H1 (cell line): ENCODE measurements around the gene CLDND1. TPM values are rescaled to one million over a fixed set of nuclear protein-coding genes. Genes with fewer than 3 reads are reported as not detected.

ENCODE experiments used
- CTCF ChIA-PET: fragments of 300-600 bp; sonication (Branson Sonifier 250); formaldehyde crosslinking; loops from one replicate; lab custom pipeline; 2021; ENCODE audit not compliant: partially characterized antibody; lab: Charles Lee
- POLR2A ChIA-PET: fragments of 300-600 bp; sonication (Branson Sonifier 250); formaldehyde crosslinking; loops from one replicate; lab custom pipeline; 2021; ENCODE audit warnings: inconsistent platforms; ENCODE audit not compliant: partially characterized antibody; lab: Charles Lee
- DNase-seq, 2 experiments: peaks; one replicate each; pipeline versions ENCODE4 v3.0.0 to v3.0.0-alpha.2; 2010 to 2022; ENCODE audit warnings: low spot score in 2 of 2, low read depth in 1 of 2, mixed read lengths in 1 of 2
- FAIRE-seq: peaks from 2 replicates; lab custom pipeline; 2011; peaks lifted over from hg19 to GRCh38; lab: Jason Lieb, UNC
- H2AFZ ChIP-seq: 2 replicates; pipeline ENCODE4 v1.8.1; 2012; ENCODE audit warnings: low read length, inconsistent platforms
- H2AK5ac ChIP-seq: 2 replicates; pipeline ENCODE4 v1.6.1; 2013; ENCODE audit warnings: low read depth, low read length
- H2BK120ac ChIP-seq: replicated peaks from 2 replicates; pipeline ENCODE3; 2013; ENCODE audit warnings: low read depth, low read length, inconsistent platforms
- H2BK12ac ChIP-seq: 2 replicates; pipeline ENCODE4 v1.6.1; 2013; ENCODE audit warnings: low read depth, low read length
- H2BK15ac ChIP-seq: 2 replicates; pipeline ENCODE4 v1.6.1; 2013; ENCODE audit warnings: low read length
- H2BK20ac ChIP-seq: 2 replicates; pipeline ENCODE4 v1.6.1; 2013; ENCODE audit warnings: low read length
- H2BK5ac ChIP-seq: 2 replicates; pipeline ENCODE4 v1.6.1; 2013; ENCODE audit warnings: low read depth, low read length
- H3K14ac ChIP-seq: 2 replicates; pipeline ENCODE4 v1.6.1; 2013; ENCODE audit warnings: inconsistent platforms; ENCODE audit not compliant: insufficient read length
- H3K18ac ChIP-seq: 2 replicates; pipeline ENCODE4 v1.6.1; 2013; ENCODE audit warnings: low read length; ENCODE audit errors: extremely low read depth
- H3K23ac ChIP-seq: 2 replicates; pipeline ENCODE4 v1.6.1; 2013; ENCODE audit warnings: inconsistent platforms; ENCODE audit not compliant: insufficient read length
- H3K23me2 ChIP-seq: 2 replicates; pipeline ENCODE4 v1.6.1; 2013; ENCODE audit warnings: low read depth, low read length
- H3K27ac ChIP-seq: 2 replicates; pipeline ENCODE4 v1.6.1; 2011; ENCODE audit warnings: low read depth, low read length, inconsistent platforms
- H3K27me3 ChIP-seq, 4 experiments: replicated peaks in 1 of 4; 1 replicate in 1 of 4; 2 replicates in 3 of 4; pipeline versions ENCODE4 v1.6.1 to v1.8.1; 2011 to 2013; ENCODE audit warnings: low read length in 3 of 4, mild to moderate bottlenecking in 3 of 4, inconsistent platforms in 2 of 4, mixed read lengths in 2 of 4, moderate library complexity in 1 of 4; ENCODE audit not compliant: control insufficient read depth in 3 of 4, insufficient read depth in 3 of 4; ENCODE audit errors: extremely low read depth in 1 of 4
- H3K36me3 ChIP-seq, 4 experiments: 2 replicates each; pipeline versions ENCODE4 v1.6.1 to v1.8.1; 2011 to 2013; ENCODE audit warnings: mild to moderate bottlenecking in 4 of 4, low read length in 3 of 4, moderate library complexity in 2 of 4, control low read depth in 1 of 4, inconsistent platforms in 1 of 4; ENCODE audit not compliant: insufficient read depth in 4 of 4, control insufficient read depth in 2 of 4
- H3K4ac ChIP-seq: replicated peaks from 2 replicates; pipeline ENCODE3; 2013; ENCODE audit warnings: low read length, low read depth, mixed read lengths, inconsistent platforms; ENCODE audit not compliant: insufficient read length
- H3K4me1 ChIP-seq, 4 experiments: replicated peaks in 1 of 4; 1 replicate in 1 of 4; 2 replicates in 3 of 4; pipeline versions ENCODE4 v1.6.1 to v1.8.1; 2011 to 2013; ENCODE audit warnings: low read length in 3 of 4, inconsistent platforms in 2 of 4, mixed read lengths in 1 of 4; ENCODE audit not compliant: insufficient read depth in 4 of 4, control insufficient read depth in 3 of 4
- H3K4me2 ChIP-seq, 2 experiments: 2 replicates each; pipeline versions ENCODE4 v1.6.1 to v1.8.1; 2011 to 2013; ENCODE audit warnings: low read depth in 2 of 2, low read length in 2 of 2, control low read depth in 1 of 2, inconsistent platforms in 1 of 2, mild to moderate bottlenecking in 1 of 2; ENCODE audit not compliant: insufficient read depth in 1 of 2
- H3K4me3 ChIP-seq, 4 experiments: fragments of 200-600, 300-600 bp in 1 of 4; sonication (generic), shearing (Covaris generic), sonication (Bioruptor Twin) in 1 of 4; 2 replicates each; pipeline versions ENCODE4 v1.5.1 to v1.8.1; 2011 to 2016; ENCODE audit warnings: low read length in 4 of 4, low read depth in 3 of 4, control low read depth in 2 of 4, inconsistent platforms in 2 of 4, mild to moderate bottlenecking in 2 of 4, mixed read lengths in 1 of 4, moderate library complexity in 1 of 4; ENCODE audit not compliant: insufficient read depth in 2 of 4; ENCODE audit errors: extremely low read depth in 1 of 4
- H3K56ac ChIP-seq: replicated peaks from 2 replicates; pipeline ENCODE3; 2013; ENCODE audit warnings: low read depth, mild to moderate bottlenecking, mixed read lengths, low read length, inconsistent platforms; ENCODE audit not compliant: insufficient read length
- H3K79me1 ChIP-seq: 2 replicates; pipeline ENCODE4 v1.6.1; 2013; ENCODE audit warnings: low read depth, low read length, control low read depth
- H3K79me2 ChIP-seq, 2 experiments: 2 replicates each; pipeline versions ENCODE4 v1.6.1 to v1.8.1; 2012 to 2013; ENCODE audit warnings: low read length in 2 of 2, mild to moderate bottlenecking in 2 of 2, inconsistent platforms in 1 of 2; ENCODE audit not compliant: insufficient read depth in 2 of 2, control insufficient read depth in 1 of 2
- H3K9ac ChIP-seq, 4 experiments: replicated peaks in 1 of 4; 1 replicate in 1 of 4; 2 replicates in 3 of 4; pipeline versions ENCODE4 v1.6.1 to v1.8.1; 2011 to 2013; ENCODE audit warnings: low read depth in 3 of 4, low read length in 3 of 4, control low read depth in 2 of 4, mild to moderate bottlenecking in 2 of 4, moderate library complexity in 2 of 4, inconsistent platforms in 1 of 4; ENCODE audit errors: extremely low read depth in 1 of 4
- H3K9me3 ChIP-seq, 2 experiments: 2 replicates each; pipeline versions ENCODE4 v1.6.1 to v1.8.1; 2012 to 2013; ENCODE audit warnings: mild to moderate bottlenecking in 2 of 2, moderate library complexity in 2 of 2, control low read depth in 1 of 2, inconsistent platforms in 1 of 2, low read depth in 1 of 2, low read length in 1 of 2, mixed read lengths in 1 of 2; ENCODE audit not compliant: insufficient read depth in 2 of 2
- H4K20me1 ChIP-seq, 2 experiments: replicated peaks in 1 of 2; 2 replicates each; pipeline versions ENCODE3 to v1.8.1; 2011 to 2013; ENCODE audit warnings: inconsistent platforms in 2 of 2, low read length in 2 of 2, mild to moderate bottlenecking in 1 of 2; ENCODE audit not compliant: insufficient read depth in 2 of 2, control insufficient read depth in 1 of 2
- H4K5ac ChIP-seq: 2 replicates; pipeline ENCODE4 v1.6.1; 2013; ENCODE audit warnings: low read length, low read depth, mixed read lengths, inconsistent platforms; ENCODE audit not compliant: insufficient read length
- H4K8ac ChIP-seq: 2 replicates; pipeline ENCODE4 v1.8.0; 2013; ENCODE audit warnings: mild to moderate bottlenecking, moderate library complexity, low read length, inconsistent platforms; ENCODE audit not compliant: insufficient read depth; ENCODE audit errors: extremely low read depth
- H4K91ac ChIP-seq: replicated peaks from 2 replicates; pipeline ENCODE3; 2013; ENCODE audit warnings: low read length, mixed read lengths, inconsistent platforms; ENCODE audit not compliant: insufficient read length
- ATF2 ChIP-seq: IDR thresholded peaks from 2 replicates; pipeline ENCODE4 v1.6.1; 2012; ENCODE audit warnings: low read length, inconsistent platforms
- EZH2 ChIP-seq: fragments of 200-600 bp; sonication (generic); IDR thresholded peaks from 2 replicates; pipeline ENCODE4 v1.7.1; 2012; ENCODE audit warnings: low read depth, mild to moderate bottlenecking, moderate library complexity, low read length, inconsistent platforms; ENCODE audit not compliant: severe bottlenecking
- RNF2 ChIP-seq: fragments of 200-900, 300-1000 bp; sonication (generic); IDR thresholded peaks from 2 replicates; pipeline ENCODE4 v1.7.1; 2016; ENCODE audit warnings: borderline replicate concordance, low read depth, mild to moderate bottlenecking, antibody characterized with exemption, low read length; ENCODE audit not compliant: poor library complexity, severe bottlenecking; ENCODE audit errors: missing control alignments
- WGBS, 2 experiments: shearing (Covaris generic) in 1 of 2; methylation state at CpG; one replicate each; pipeline versions ENCODE4 v1.1.6 to v1.1.7; 2013 to 2015; ENCODE audit warnings: low lambda C conversion rate in 2 of 2, mixed read lengths in 2 of 2, inconsistent platforms in 1 of 2, low coverage in 1 of 2, missing lambda C conversion rate in 1 of 2; ENCODE audit not compliant: insufficient replicate concordance in 2 of 2, insufficient coverage in 1 of 2, insufficient read length in 1 of 2; ENCODE audit errors: extremely low coverage in 1 of 2, missing lambda C conversion rate in 1 of 2; 5-methylcytosine and 5-hydroxymethylcytosine counted together
- polyA plus RNA-seq, 7 experiments: library from polyadenylated mRNA; depleted of rRNA in 3 of 7; stranded (reverse) in 5 of 7; unstranded in 2 of 7; fragments of >200 nt in 5 of 7; fragments of 200-250 nt in 2 of 7; gene quantifications; 1 replicate in 5 of 7; 2 replicates in 1 of 7; 4 replicates in 1 of 7; pipeline versions ENCODE4 v1.2.1 to v1.2.3, GENCODE V29; 2011 to 2013; ENCODE audit warnings: missing spikeins in 2 of 7, mixed read lengths in 2 of 7
- total RNA-seq: library from RNA; stranded (reverse); fragmentation: NEBNext Ultra II Directional; extraction: Animal tissue kit (Norgen Biotek cat#: 25700); gene quantifications from 2 replicates; pipeline ENCODE4 v1.2.1, GENCODE V29; 2021

Gene CLDND1
- total and polyA plus RNA-seq, 2 of the 8 experiments (the other 6 are each of a cell fraction or from before 2014, with no cell fraction given): 68.2 to 152 TPM

DNA sequence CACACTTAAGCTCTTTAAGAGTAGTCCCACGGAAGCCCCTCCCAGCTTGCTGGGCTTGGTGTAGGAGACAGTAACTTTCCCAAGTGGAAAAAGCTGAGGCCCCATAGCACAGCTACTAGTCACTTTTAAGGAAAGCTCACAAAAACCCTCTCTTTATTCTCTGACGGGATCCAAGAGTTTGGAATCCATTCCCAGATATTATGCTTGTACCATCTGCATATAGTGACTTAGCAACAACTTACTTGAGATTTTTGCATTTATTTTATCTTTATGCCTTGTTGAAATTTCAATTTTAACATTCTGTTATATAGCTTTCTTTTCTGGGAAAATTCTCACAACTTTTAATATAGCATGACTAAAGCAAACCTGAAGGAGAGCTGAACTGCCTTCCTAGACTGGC lies 28.5 kb upstream of the CLDND1 start:
- no peak overlapping the region for H2BK12ac ChIP-seq
- H3K23ac ChIP-seq: no peak overlapping the region
- no peak overlapping the region for H3K18ac ChIP-seq
- H2BK120ac ChIP-seq: no peak overlapping the region
- peaks cover 0 to 1% (median 0%) of the 10 kb centered on the region in 4 experiments; a peak in 1 of 7 replicates for H3K27me3 ChIP-seq
- H3K4me3 ChIP-seq: no peak overlapping the region
- H3K9ac ChIP-seq: no peak overlapping the region
- H2AFZ ChIP-seq: no peak overlapping the region
- 82% methylated on average over 2 of the region's 2 CpGs; no CpG with 5 or more reads in 1 of the 2 experiments for WGBS, 2 experiments
- no peaks in the 10 kb centered on the region for H3K4me1 ChIP-seq
- DNase-seq (no peak), FAIRE-seq (no peak)
- no peak overlapping the region for H2AK5ac ChIP-seq
- H2BK5ac ChIP-seq: no peak overlapping the region
- no peak overlapping the region for H3K14ac ChIP-seq
- H4K8ac ChIP-seq: no peak overlapping the region
- no peak overlapping the region for H4K91ac ChIP-seq
- POLR2A ChIA-PET: no interaction called here
- H3K79me1 ChIP-seq: no peaks in the 10 kb centered on the region
- H3K9me3 ChIP-seq: no peaks in the 10 kb centered on the region
- no peak overlapping the region for H3K4ac ChIP-seq
- TF ChIP-seq RNF2: no peak
- no peak for TF ChIP-seq ATF2
- TF ChIP-seq EZH2: no peak
- H3K4me2 ChIP-seq: no peak overlapping the region
- H3K23me2 ChIP-seq: no peaks in the 10 kb centered on the region
- H4K20me1 ChIP-seq: no peaks in the 10 kb centered on the region
- H3K79me2 ChIP-seq: no peaks in the 10 kb centered on the region
- H4K5ac ChIP-seq: no peak overlapping the region
- no peak overlapping the region for H3K56ac ChIP-seq
- H2BK15ac ChIP-seq: no peak overlapping the region
- CTCF ChIA-PET: interaction anchor here (1.3 kb wide), 1 partner anchor 21 kb away, joined by 3 read pairs; no protein-coding TSS in a partner anchor
- no peaks in the 10 kb centered on the region for H3K36me3 ChIP-seq
- H2BK20ac ChIP-seq: no peak overlapping the region
- H3K27ac ChIP-seq: no peak overlapping the region
